Neural crest cell (in vitro differentiated cells): ENCODE data around the gene MLIP. TPM values are rescaled to one million over a fixed set of nuclear protein-coding genes. Genes with fewer than 3 reads are reported as not detected.
A peak's percentile ranks its signal among the peaks of the same experiment; 100 is the strongest.

Experiments
- DNase-seq: peaks from one replicate; pipeline ENCODE4 v3.0.0; 2021; ENCODE audit warnings: low read depth, mixed read lengths, low spot score
- H3K27ac Mint-ChIP-seq: one replicate; pipeline ENCODE4 v1.8.0; 2021; ENCODE audit warnings: mild to moderate bottlenecking, mixed read lengths; ENCODE audit not compliant: unreplicated experiment
- H3K27me3 Mint-ChIP-seq: 2 replicates; pipeline ENCODE4 v1.8.0; 2021; ENCODE audit warnings: low read depth, mild to moderate bottlenecking, mixed read lengths
- H3K36me3 Mint-ChIP-seq: 2 replicates; pipeline ENCODE4 v1.8.0; 2021; ENCODE audit warnings: low read depth, mild to moderate bottlenecking, mixed read lengths
- H3K4me1 Mint-ChIP-seq: 2 replicates; pipeline ENCODE4 v1.8.0; 2021; ENCODE audit warnings: mixed read lengths
- H3K4me3 Mint-ChIP-seq: one replicate; pipeline ENCODE4 v1.8.0; 2021; ENCODE audit warnings: mild to moderate bottlenecking, mixed read lengths
- H3K9me3 Mint-ChIP-seq: 2 replicates; pipeline ENCODE4 v1.8.0; 2021; ENCODE audit warnings: mixed read lengths
- total RNA-seq: library from RNA; stranded (reverse); gene quantifications from 2 replicates; pipeline ENCODE4 v1.2.1, GENCODE V29; 2021
- TF ChIP-seq, protein P1 (sequence below): fragments of 200-600 bp; sonication (generic); conservative IDR thresholded peaks from 2 replicates; pipeline ENCODE4 v1.5.0; 2021; ENCODE audit warnings: antibody characterized with exemption, mild to moderate bottlenecking

MLIP gene
- total RNA-seq, 1 donor from 2014 or later, result not detected

DNA sequence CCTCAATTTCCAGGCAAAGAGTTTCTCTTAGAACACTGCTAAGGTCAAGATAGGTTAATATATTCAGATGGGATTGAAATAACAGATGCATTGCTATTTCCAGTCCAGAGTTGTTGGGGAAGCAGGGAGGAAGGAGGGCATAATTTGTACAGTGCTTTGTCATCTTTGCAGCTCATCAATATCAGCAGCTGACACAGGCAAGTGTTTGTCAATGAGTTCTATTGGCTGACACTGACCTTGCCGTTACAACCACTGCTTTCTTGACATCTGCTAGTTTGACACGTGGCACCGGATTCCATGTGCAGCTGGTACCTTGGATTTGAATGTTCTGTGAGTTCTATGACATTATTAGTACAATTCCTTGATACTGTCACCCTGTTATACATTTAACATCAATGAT, 28.0 kb upstream of the MLIP start:
- no peaks in the 10 kb centered on the region for H3K9me3 Mint-ChIP-seq
- no peak overlapping the region for H3K4me3 Mint-ChIP-seq
- peaks cover 10% of the 10 kb centered on the region for H3K4me1 Mint-ChIP-seq
- H3K27me3 Mint-ChIP-seq, result no peaks in the 10 kb centered on the region
- TF ChIP-seq, protein P1, sequence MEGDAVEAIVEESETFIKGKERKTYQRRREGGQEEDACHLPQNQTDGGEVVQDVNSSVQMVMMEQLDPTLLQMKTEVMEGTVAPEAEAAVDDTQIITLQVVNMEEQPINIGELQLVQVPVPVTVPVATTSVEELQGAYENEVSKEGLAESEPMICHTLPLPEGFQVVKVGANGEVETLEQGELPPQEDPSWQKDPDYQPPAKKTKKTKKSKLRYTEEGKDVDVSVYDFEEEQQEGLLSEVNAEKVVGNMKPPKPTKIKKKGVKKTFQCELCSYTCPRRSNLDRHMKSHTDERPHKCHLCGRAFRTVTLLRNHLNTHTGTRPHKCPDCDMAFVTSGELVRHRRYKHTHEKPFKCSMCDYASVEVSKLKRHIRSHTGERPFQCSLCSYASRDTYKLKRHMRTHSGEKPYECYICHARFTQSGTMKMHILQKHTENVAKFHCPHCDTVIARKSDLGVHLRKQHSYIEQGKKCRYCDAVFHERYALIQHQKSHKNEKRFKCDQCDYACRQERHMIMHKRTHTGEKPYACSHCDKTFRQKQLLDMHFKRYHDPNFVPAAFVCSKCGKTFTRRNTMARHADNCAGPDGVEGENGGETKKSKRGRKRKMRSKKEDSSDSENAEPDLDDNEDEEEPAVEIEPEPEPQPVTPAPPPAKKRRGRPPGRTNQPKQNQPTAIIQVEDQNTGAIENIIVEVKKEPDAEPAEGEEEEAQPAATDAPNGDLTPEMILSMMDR, result no peak
- no peak for DNase-seq
- H3K27ac Mint-ChIP-seq, result no peak overlapping the region
- no peaks in the 10 kb centered on the region for H3K36me3 Mint-ChIP-seq

DNA sequence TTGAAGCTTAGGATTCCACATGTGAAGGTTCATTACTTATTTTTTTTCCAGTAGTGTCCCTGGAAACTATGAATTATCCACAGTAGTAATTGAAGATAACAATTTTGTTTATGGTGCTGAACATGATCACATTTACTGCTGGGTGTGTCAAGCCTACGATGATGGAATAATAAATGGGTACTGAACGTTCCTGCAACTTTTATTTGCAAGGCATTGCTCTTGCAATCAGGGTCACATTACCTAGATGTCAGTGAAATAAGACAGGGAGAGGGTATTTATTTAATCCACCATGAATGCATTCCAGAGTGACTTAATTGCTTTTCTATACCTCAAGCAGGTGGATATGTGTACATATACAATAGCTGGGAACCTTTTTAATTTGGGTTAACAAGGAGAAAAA, 27.0 kb upstream of the MLIP start:
- Mint-ChIP-seq H3K27ac (no peak overlapping the region), H3K27me3 (no peaks in the 10 kb centered on the region), H3K4me1 (peaks cover 10% of the 10 kb centered on the region), H3K4me3 (no peak overlapping the region), H3K9me3 (no peaks in the 10 kb centered on the region), H3K36me3 (no peaks in the 10 kb centered on the region)
- TF ChIP-seq, protein P1, result no peak
- no peak for DNase-seq

DNA sequence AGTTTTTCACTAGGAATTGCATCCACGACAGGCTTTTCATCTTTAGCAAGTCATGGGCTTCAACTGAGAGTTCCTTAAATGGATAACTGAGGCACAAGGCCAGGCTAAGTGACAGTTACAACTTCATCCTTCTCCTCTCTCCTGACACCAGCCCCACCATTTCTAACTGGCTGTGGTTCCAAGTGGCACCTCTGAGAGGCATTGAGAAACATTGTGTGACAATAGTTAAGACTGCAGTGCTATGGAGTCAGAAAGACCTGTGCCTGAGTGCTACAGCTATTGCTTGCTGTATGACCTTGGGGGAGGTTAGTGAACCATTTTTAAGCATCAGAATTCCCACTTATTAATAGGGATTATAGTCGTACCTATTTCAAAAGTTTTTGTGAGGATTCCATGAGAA, 26.2 kb upstream of the MLIP start:
- H3K27ac Mint-ChIP-seq, result peak overlapping the region; percentile 61
- no peaks in the 10 kb centered on the region for H3K9me3 Mint-ChIP-seq
- no peak overlapping the region for H3K4me3 Mint-ChIP-seq
- no peaks in the 10 kb centered on the region for H3K27me3 Mint-ChIP-seq
- H3K36me3 Mint-ChIP-seq, result no peaks in the 10 kb centered on the region
- no peak for DNase-seq
- H3K4me1 Mint-ChIP-seq, result peaks cover 10% of the 10 kb centered on the region
- TF ChIP-seq, protein P1, result no peak

DNA sequence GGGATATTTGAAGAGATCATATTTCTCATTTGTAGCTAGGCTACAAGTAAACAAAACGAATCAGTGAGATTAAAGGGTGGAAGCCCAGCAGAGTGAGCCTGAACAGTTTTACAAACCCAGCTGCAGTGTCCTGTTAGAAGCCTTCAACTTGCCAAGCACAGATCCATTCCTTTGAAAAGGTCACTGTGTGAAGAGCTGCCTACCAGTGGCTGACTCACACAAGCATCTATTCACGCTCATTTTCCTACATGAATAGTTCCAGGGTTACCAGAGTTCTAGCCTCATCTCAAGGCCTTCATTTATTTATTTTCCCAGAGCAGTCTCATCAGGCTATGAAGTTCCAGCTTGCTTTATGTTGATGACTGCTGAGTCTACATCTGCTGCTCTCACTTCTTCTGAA, 25.7 kb upstream of the MLIP start:
- Mint-ChIP-seq H3K9me3 (no peaks in the 10 kb centered on the region), H3K4me3 (no peak overlapping the region), H3K36me3 (no peaks in the 10 kb centered on the region), H3K27me3 (no peaks in the 10 kb centered on the region), H3K4me1 (peaks cover 10% of the 10 kb centered on the region), H3K27ac (peak overlapping the region; percentile 61)
- no peak for DNase-seq
- TF ChIP-seq, protein P1, result no peak

DNA sequence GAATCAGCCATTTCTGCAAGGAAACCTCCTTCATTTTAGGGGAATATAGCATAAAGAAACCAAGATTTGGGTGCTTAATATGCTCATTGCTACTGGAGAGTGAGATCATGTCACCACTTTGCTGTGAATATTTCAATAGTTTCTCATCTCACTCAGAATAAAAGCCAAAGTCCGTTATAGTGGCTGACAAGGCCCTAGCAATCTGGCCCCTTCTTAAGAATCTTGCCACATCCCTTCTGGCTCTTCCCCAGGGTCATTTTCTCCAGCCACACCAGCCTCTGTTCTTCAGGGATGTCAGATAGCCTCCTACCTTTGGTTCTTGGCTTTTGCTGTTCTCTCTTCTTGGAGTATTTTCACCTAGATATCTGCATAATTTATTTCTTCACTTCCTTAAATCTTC, 24.8 kb upstream of the MLIP start:
- TF ChIP-seq, protein P1, result no peak
- Mint-ChIP-seq H3K4me3 (no peak overlapping the region), H3K36me3 (no peaks in the 10 kb centered on the region), H3K27me3 (no peaks in the 10 kb centered on the region), H3K4me1 (peaks cover 10% of the 10 kb centered on the region), H3K9me3 (no peaks in the 10 kb centered on the region), H3K27ac (no peak overlapping the region)
- DNase-seq, result no peak

DNA sequence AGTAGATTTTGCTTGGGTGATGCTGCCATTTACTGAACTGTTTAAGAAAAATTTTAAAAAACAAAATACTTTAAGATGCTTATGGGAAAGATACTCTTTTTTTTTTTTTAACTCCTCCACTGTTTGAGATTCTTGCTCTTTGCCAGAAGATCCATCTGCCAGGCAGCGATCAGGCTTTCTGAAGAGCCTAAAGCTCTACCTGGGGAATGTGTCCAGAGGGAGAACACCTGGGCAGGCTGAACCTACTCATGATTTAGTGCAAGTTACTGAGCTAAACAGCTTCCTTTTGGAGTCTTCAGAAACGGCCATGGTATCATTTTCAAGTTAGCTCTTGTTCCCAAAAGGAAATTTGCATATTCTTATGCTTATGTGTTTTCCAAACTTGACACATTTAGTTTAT, 23.5 kb upstream of the MLIP start:
- no peaks in the 10 kb centered on the region for H3K27me3 Mint-ChIP-seq
- H3K4me3 Mint-ChIP-seq, result no peak overlapping the region
- no peak for DNase-seq
- H3K36me3 Mint-ChIP-seq, result no peaks in the 10 kb centered on the region
- TF ChIP-seq, protein P1, result no peak
- no peak overlapping the region for H3K27ac Mint-ChIP-seq
- no peaks in the 10 kb centered on the region for H3K9me3 Mint-ChIP-seq
- peaks cover 10% of the 10 kb centered on the region for H3K4me1 Mint-ChIP-seq
